Osteocyte (in vitro differentiated cells): ENCODE measurements around the gene YWHAQ. TPM values are rescaled to one million over a fixed set of nuclear protein-coding genes. Genes with fewer than 3 reads are reported as not detected.

Experiments used
- DNase-seq: peaks from one replicate; pipeline ENCODE4 v3.0.0; 2021; ENCODE audit warnings: mixed read lengths; ENCODE audit not compliant: unreplicated experiment; ENCODE audit errors: extremely low spot score
- H3K27ac Mint-ChIP-seq: one replicate; pipeline ENCODE4 v1.8.0; 2021; ENCODE audit warnings: mild to moderate bottlenecking, mixed read lengths; ENCODE audit not compliant: unreplicated experiment
- H3K27me3 Mint-ChIP-seq: one replicate; pipeline ENCODE4 v1.8.0; 2021; ENCODE audit warnings: mixed read lengths; ENCODE audit not compliant: unreplicated experiment
- H3K36me3 Mint-ChIP-seq: one replicate; pipeline ENCODE4 v1.8.0; 2021; ENCODE audit warnings: mixed read lengths; ENCODE audit not compliant: unreplicated experiment
- H3K4me1 Mint-ChIP-seq: one replicate; pipeline ENCODE4 v1.8.0; 2021; ENCODE audit warnings: mixed read lengths; ENCODE audit not compliant: unreplicated experiment
- H3K4me3 Mint-ChIP-seq: one replicate; pipeline ENCODE4 v1.8.0; 2021; ENCODE audit warnings: mild to moderate bottlenecking, moderate library complexity, mixed read lengths; ENCODE audit not compliant: unreplicated experiment
- H3K9me3 Mint-ChIP-seq: one replicate; pipeline ENCODE4 v1.8.0; 2021; ENCODE audit warnings: mixed read lengths; ENCODE audit not compliant: unreplicated experiment
- total RNA-seq: library from RNA; stranded (reverse); gene quantifications from 2 replicates; pipeline ENCODE4 v1.2.1, GENCODE V29; 2021
- TF ChIP-seq, protein P1 (sequence below): fragments of 200-600 bp; sonication (generic); IDR thresholded peaks from 2 replicates; pipeline ENCODE4 v1.5.0; 2021; ENCODE audit warnings: antibody characterized with exemption, mild to moderate bottlenecking, moderate library complexity

The YWHAQ gene
- total RNA-seq, 1 donor from 2014 or later, result 296 TPM

GRCh38 chr2:9641641-9642040 lies 10.8 kb upstream of the YWHAQ start:
- TF ChIP-seq, protein P1, sequence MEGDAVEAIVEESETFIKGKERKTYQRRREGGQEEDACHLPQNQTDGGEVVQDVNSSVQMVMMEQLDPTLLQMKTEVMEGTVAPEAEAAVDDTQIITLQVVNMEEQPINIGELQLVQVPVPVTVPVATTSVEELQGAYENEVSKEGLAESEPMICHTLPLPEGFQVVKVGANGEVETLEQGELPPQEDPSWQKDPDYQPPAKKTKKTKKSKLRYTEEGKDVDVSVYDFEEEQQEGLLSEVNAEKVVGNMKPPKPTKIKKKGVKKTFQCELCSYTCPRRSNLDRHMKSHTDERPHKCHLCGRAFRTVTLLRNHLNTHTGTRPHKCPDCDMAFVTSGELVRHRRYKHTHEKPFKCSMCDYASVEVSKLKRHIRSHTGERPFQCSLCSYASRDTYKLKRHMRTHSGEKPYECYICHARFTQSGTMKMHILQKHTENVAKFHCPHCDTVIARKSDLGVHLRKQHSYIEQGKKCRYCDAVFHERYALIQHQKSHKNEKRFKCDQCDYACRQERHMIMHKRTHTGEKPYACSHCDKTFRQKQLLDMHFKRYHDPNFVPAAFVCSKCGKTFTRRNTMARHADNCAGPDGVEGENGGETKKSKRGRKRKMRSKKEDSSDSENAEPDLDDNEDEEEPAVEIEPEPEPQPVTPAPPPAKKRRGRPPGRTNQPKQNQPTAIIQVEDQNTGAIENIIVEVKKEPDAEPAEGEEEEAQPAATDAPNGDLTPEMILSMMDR, result no peak
- no peaks in the 10 kb centered on the region for H3K36me3 Mint-ChIP-seq
- no peak overlapping the region for H3K27ac Mint-ChIP-seq
- H3K4me3 Mint-ChIP-seq, result no peak overlapping the region
- no peaks in the 10 kb centered on the region for H3K9me3 Mint-ChIP-seq
- H3K27me3 Mint-ChIP-seq, result peaks cover 2% of the 10 kb centered on the region
- H3K4me1 Mint-ChIP-seq, result peaks cover 53% of the 10 kb centered on the region
- no peak for DNase-seq

DNA sequence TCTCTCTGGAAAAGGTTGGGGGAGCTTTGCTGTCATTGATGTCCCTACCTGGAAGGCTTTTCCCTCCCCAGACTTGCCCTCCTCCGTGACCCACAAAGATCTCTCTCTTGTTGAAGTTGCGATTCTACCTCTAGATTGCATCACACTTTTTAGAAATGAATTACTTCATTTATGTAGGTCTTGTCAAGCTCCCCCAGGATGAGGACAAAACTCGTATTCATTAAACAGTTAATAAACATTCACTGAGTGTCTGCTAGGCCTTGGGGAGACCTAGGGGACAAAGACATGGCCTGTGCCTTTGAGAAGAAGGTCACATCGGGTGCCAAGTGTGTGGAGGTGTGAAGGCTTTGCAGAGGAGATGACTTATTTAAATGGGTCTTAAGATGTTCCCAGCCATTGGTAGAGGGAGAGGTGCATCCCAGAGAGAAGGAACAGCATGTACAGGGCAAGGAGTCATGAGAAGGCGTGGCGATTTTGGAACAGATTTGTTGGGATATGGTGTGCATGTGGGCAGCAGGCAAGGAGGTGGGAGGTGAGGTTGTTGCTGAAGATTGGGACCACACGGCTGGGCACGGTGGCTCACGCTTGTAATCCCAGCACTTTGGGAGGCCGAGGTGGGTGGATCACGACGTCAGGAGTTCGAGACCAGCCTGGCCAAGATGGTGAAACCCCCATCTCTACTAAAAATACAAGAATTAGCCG lies 9.8 kb upstream of the YWHAQ start:
- Mint-ChIP-seq H3K4me1 (peaks cover 51% of the 10 kb centered on the region), H3K27ac (no peak overlapping the region), H3K27me3 (no peaks in the 10 kb centered on the region), H3K36me3 (no peaks in the 10 kb centered on the region), H3K4me3 (no peak overlapping the region), H3K9me3 (no peaks in the 10 kb centered on the region)
- TF ChIP-seq, protein P1, result no peak
- no peak for DNase-seq

DNA sequence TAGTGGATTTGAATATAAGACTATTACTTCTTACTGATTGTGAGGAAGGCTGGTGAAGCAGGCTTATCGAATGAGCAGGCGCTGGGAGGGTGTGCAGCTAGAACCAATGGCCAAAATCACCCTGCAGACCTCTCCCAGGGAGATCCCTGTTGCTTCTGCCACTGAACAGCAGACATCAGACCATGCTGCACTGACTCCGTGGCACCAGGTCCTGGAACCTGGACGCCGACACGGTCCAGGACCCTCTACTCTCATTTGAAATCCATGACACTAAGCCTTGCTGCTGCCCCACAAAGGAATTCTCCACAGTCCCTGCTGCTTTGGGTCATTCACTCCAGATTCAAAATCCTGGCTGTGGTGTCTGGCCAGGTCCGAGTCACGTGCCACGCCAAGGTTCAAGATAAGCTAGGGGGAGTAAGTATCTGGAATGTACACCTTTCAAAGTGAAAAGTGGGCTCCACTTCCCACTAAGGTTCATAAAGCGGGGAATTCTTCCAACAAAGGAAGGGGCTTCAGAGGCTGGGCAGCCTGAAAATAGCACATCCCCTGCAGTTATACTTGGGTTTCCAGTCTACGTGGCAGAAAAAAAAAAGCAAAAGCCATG lies 9.0 kb upstream of the YWHAQ start:
- no peak overlapping the region for H3K4me3 Mint-ChIP-seq
- H3K36me3 Mint-ChIP-seq, result no peaks in the 10 kb centered on the region
- H3K9me3 Mint-ChIP-seq, result no peaks in the 10 kb centered on the region
- no peak for DNase-seq
- peak overlapping the region; percentile 76 for H3K27ac Mint-ChIP-seq
- no peaks in the 10 kb centered on the region for H3K27me3 Mint-ChIP-seq
- TF ChIP-seq, protein P1, result no peak
- peaks cover 51% of the 10 kb centered on the region for H3K4me1 Mint-ChIP-seq

DNA sequence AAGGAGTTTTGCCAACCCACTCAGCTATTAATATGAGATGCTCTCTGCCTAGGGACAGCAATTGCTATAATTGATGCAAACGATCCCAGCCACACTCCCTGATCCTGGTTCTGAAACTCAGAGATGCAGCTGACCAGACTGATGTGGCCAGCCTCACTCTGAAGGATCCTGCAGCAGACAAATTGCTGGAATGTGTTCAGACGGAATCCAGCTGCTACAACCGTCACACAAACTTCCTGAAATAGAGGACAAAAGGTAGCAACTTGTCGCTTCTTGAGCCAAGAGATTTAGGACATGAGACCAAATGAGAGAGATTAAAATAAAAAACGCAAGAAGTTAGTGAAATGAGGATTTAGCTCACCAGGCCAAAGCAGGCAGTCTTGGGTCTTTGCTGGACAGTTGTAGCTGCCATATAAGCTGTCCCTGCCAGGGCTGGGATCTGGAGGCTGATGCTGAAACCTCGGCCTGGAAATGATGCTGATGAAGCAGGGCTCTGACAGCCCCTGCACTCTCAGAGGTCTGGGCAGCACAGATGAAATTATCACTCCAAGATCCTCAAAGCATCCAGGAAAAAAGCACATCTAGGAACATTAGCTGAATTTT lies 8.3 kb upstream of the YWHAQ start:
- Mint-ChIP-seq H3K27me3 (no peaks in the 10 kb centered on the region), H3K4me1 (peaks cover 52% of the 10 kb centered on the region), H3K27ac (peak overlapping the region; percentile 76), H3K4me3 (peak overlapping the region; percentile 42), H3K36me3 (no peaks in the 10 kb centered on the region), H3K9me3 (no peaks in the 10 kb centered on the region)
- TF ChIP-seq, protein P1, result no peak
- DNase-seq, result no peak

GRCh38 chr2:9638532-9638931 lies 7.7 kb upstream of the YWHAQ start:
- H3K27ac Mint-ChIP-seq, result peak overlapping the region; percentile 76
- TF ChIP-seq, protein P1, result no peak
- peak; percentile 93 for DNase-seq
- peaks cover 53% of the 10 kb centered on the region for H3K4me1 Mint-ChIP-seq
- no peaks in the 10 kb centered on the region for H3K27me3 Mint-ChIP-seq
- no peaks in the 10 kb centered on the region for H3K9me3 Mint-ChIP-seq
- peak overlapping the region; percentile 42 for H3K4me3 Mint-ChIP-seq
- no peaks in the 10 kb centered on the region for H3K36me3 Mint-ChIP-seq
